GM21576 (cell line): ENCODE results near the gene DIPK1A.
"Not testable (repeated sequence)": the region's sequence is repeated elsewhere in the genome, so short reads cannot be mapped to it uniquely, and the experiment has no call there.

Source experiments
- ATAC-seq: cut with Tn5 transposase; IDR thresholded peaks from one replicate; pipeline ENCODE4 v1.9.1; 2021; ENCODE audit warnings: mild to moderate bottlenecking, moderate library complexity; ENCODE audit not compliant: unreplicated experiment

Gene DIPK1A

DNA sequence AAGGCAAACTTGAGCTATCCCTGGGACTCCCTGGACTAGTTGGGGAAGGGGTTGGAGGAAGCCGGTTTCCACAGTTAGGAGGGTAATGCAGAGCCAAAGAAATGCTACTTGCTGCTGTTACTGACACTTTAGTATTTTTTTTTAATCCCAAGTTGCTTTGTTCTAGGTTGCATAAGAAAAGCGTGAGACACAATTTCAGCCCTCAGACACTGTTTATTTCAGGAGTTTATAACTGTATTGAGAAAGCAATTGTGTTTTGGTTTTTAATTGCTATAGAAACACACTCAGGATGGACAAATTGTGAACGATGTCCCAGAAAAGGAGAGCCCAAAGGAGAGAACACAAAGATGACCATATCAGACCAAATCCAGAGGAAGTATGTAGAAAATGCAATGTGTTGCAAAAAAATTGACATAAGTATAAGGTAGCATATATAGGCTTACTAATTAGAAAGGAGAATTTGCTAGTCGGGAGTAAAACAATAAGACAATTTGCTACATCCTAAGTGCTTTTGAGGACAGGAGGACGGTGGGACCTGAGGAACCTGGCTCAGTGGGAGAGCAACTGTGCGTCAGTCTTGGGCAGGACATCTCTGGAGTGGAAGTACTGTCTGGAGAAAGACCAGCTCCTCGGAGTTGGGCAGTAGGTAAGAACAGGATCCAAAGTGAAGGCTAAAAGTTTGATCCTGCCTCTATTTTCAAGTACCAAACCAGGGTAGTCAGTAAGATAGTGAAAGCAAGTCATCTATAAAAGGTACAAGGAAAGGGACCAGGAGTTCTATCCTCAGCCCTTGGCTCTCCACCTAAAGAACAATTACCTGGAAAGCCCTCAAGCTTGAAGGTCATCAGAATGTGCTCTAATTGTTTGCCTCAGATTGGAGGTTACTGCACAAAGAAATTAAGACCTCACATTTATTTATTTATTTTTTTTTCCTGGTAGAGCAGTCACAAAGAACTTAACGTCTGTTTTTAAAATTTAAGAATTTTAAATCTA, 39.9 kb downstream of the DIPK1A start:
- ATAC-seq: no peak

DNA sequence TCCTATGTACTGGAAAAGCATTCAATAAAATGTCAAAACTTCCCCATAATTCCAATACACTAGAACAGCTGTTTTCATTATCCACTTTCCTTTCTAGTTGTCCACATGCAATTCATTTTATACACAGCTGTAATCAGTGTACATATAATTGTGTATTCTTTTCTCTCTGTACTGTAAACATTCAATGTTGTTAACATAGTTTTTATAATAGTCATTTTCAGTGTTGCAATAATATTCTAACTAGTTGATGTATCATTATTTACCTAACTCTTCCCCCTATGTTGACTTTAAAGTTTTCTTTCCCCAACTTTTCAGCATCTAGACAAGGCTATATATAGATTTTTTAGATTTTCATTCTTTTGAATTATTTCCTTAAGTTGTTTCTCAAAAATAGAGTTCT, 44.4 kb downstream of the DIPK1A start:
- ATAC-seq: no peak

DNA sequence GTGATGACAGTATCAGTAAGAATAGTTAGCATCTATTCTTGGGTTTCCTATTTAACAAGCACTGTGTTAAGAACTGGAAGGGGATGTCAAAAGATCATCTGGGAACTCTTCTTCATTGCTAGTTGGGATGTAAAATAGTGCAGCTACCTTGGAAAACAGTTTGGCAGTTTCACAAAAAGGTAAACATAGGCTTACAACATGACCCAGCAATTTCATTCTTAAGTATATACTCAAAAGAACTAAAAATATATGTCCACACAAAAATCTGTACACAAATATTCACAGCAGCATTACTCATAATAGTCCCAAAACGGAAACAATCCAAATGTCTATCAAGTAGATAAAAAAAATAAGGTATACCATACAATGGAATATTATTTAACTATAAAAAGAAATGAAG, 45.7 kb downstream of the DIPK1A start:
- ATAC-seq: no peak

DNA sequence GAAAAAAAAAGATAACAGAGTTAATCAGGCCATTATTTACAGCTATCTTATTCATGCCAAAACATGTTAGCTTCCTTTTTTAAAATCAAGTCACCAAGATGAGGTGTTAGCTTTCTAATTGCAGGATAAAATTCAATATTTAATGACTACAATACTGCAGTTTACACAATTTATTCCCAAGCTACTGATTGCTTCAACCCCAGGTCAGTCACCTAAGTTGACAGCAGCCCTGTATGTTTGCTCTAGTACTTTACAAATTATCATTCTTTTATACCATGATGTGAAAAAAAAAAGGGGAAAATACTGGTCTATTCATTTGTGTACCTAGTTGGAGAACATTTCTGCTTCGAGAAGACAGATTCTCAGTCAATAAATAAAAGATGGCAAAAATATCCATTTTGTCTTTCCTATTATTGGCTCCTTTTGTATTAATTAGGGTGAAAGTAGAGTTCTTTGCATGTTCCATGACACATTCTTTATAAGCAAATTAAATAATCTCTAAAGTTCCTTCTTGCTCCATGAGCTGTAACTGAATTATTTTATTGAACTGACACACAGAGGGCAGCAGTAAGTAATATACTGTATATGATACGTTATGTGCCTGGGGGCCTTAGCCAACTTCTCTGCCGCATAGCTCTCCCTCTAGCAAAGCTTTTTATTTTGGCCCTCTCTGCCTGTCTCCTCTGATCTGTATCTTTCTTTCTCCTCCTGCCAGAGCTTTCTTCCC, 48.0 kb downstream of the DIPK1A start:
- no peak for ATAC-seq

DNA sequence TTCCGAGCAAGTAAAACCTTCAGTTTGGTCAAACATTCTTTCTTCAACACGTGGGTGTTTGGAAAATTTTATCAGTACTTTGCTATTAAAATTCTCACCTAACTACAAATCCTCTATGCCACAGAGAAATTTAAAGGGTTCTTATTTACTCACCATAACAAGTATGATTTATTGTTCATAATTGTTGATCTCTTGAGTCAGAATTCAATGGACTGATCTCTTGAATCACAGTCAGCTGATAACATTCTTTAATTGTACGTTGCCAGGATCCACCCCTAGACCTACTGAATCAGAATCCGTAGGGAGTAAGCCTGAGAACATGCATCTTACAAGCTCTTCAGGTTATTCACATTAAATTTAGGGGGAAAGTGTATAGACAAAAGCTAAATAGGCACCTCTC, 51.2 kb downstream of the DIPK1A start:
- no peak for ATAC-seq

DNA sequence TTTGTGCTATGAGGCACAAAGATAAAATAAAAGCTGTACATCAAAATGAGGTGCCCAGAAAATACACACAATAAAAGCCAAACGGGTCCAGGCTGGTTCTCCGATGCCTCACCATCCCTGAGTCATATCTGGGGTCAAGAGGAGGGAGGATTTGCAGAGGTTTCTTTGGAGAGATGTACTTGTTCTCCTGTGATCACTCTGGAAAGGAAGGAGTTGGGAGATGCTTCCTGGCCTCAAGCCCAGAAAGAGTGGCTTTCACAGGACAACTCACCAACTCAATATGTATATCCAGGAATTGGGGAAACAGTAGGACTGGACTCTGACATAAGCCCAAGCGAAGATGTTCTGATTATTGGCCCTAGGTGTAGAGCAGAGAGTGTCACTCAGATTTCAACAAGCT, 51.9 kb downstream of the DIPK1A start:
- ATAC-seq: no peak

DNA sequence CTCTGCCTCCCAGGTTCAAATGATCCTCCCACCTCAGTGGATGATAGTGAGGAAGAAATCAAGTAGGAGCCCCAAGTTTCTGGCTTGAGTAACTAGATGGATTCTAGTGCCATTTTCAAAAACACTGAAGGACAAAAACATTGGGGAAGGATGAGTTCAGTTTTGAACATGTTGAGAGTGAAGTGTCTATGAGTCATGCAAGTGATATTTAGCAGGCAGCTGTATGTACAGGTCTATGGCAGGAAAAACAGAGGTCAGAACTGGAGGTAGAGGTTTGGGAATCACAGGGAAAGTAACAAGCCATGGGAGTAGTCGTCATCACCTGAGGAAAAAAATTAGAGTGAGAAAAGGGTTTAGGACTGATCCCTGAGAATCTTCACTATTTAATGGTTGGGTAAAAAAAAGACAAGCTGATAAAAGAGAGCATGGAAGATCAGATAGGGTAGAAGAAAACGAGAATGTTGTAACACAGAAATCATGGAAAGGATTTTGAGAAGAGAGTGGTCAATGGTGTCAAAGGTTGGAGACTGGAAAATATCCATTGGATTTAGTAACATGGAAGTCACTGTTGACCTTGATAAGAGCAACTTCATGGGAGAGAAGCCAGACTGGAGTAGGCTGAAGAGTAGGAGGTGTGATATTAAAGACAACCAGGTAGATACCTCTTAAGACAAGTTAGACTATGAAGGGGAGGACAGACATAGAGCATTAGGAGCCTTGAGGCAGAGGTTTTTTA, 53.1 kb downstream of the DIPK1A start:
- ATAC-seq: no peak

DNA sequence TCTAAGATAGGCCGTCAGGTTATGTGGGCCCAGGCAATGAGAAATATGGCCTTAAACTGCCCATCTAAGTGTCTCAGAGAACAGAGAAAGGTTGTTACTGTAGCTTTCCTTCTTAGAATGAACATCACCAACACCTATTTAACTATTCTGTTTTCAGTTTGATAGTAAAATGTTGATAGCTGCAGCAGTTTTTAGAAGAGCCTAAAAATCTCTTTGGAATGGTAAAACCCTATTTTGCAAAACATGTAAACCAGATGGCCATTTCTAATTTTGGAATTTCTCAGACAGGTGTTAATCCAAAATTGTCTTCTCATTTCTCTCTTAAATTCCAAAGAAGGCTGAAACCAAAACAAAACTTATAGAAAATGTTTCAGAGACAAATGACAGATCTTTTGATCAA, 57.5 kb downstream of the DIPK1A start:
- no peak for ATAC-seq

DNA sequence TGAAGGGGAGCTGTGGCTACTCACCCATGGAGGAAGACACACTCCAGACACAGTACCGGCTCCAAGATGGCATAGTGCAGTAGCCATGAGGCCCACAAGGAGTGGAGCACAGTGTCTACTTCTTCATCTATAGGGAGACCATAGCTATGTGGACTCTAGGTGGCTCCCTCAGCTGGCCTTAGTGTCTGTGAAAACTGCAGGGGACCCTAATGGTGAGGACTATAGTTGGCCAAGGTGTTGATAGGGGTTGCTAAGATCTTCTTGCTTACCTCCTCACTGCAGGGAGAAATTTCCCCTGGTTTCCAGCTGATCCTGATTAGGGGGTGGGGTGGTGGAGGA, 58.9 kb downstream of the DIPK1A start:
- ATAC-seq: no peak

DNA sequence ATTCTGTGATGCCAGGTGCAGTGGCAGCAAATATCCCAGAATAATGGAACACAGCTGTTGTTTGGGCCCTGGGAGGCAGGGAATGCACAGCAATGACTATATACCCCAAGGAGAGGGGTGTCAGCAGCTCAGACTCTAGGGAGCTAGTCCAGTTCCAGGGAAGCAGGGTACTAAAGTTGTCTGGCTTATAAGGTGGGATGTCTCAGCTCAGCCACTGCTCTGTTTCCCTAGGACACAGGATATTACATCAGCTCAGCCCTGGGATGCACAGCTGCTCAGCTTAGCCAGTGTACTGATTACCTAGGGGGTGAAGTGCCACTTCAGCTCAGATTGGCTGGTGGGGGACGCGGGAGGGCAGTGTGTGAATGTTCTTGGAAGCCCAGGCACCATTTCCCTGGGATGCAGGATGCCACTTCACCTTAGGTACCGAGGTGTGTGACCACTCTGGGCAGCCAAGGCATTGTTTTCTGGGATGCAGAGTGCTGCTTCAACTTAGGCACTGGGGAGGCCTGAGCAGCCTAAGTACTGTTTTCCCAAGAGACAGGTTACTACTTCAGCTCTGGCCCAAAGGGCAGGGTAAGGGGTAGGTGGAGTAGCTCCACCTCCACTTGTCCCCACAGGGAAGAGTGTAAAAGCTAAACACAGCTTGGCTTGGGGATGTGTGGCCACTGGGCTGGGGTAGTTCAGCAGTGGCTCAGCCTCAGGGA, 59.4 kb downstream of the DIPK1A start:
- no peak for ATAC-seq

DNA sequence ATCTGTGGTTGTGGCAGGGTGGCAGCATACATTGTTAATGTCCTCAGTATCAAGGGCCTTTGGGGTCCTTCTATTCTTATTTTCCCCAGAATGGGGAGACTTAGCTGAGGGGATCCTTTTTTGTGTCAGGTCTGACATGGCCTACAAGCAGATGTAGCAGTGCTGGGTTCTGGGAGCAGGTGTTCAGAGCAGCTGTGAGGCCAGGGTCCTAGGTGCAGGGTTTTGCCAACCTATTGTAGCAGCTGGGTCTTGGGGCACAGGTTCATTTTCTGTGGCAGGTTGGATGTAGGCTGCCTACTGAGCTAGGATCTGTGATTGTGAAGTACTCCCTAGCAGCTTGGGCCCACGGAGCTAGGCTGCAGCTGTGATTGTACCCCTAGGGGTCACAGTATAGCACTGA, 60.1 kb downstream of the DIPK1A start:
- ATAC-seq: no peak

DNA sequence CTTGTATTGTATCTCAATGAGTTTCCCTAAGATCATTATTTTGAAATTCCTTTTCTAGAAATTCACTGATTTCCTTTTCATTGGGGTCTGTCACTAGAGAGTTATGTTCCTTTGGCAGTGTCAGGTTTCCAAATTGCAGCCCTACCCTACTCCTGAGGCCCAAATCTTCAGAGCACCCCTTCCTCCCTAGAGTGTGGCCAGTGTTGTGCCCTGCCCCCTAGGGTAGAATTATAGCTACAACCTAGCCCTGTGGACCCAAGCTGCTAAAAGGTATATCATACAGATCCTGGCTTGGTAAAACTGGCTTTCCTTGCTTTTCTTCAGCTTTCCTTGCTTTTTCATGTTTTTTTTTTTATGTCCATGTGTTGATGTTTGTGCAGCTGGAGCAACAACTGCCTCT, 60.7 kb downstream of the DIPK1A start:
- ATAC-seq: no peak

DNA sequence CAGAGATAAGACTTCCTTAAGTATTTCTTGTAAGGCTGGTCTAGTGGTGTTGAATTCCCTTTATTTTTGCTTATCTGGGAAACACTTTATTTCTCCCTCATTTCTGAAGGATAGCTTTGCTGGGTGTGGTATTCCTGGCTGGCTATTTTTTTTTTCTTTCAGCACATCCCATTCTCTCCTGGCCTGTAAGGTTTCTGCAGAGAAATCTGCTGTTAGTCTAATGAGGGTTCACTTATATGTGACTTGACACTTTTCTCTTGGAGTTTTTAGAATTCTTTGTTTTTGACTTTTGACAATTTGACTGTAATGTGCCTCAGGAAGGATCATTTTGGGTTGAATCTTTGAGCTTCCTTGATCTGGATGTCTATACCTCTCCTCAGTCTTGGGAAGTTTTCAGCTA, 61.5 kb downstream of the DIPK1A start:
- ATAC-seq: no peak

DNA sequence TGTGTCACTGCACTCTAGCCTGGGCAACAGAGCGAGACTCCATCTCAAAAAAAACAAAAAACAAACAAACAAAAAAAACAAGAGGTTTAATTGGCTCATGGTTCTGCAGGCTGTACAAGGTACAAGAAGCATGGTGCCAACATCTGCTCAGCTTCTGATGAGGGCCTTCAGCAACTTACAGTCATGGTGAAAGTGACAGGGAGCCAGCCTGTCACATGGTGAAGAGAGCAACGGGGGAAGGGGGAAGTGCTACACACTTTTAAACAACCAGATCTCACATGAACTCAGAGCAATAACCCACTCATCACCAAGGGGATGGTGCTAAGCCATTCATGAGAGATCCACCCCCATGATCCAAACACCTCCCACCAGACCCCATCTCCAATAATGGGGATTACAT, 63.2 kb downstream of the DIPK1A start:
- ATAC-seq: not testable (repeated sequence)

DNA sequence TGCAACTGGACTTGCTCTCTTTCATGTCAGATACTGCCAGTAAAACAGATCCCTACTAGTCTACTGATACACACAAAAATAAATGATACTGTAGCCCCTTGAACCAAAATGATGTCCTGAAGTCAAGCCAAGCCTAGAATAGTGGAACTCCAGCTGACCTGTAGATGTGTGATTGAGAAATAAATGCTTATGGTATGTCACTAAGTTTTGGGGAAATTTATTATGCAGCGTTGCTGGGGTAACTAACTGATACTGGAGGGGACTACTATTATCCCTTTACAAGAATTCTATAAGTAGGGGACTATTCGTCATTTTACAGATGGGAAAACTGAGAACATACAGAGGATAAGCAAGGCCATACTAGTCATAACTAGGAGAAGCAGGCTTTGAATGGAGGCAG, 73.8 kb downstream of the DIPK1A start:
- no peak for ATAC-seq

DNA sequence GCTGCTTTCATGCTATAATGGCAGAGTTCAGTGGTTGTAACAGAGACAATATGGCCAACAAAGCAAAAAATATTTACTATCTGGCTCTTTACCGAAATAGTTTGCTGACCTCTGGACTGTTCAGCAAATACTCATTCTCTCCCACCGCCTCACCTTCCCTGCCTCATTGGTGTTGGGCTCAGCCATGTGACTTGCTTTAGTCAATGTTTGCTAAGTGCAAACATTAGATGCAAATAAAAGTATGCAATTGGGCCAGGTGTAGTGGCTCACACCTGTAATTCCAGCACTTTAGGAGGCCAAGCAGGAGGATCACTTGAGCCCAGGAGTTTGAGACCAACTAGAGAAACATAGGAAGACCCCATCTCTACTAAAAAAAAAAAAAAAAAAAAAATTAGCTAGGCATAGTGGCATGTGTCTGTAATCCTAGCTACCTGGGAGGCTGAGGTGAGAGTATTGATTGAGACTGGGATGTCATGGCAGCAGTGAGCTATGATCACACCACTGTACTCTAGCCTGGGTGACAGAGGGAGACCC, 74.3 kb downstream of the DIPK1A start:
- ATAC-seq: no peak

DNA sequence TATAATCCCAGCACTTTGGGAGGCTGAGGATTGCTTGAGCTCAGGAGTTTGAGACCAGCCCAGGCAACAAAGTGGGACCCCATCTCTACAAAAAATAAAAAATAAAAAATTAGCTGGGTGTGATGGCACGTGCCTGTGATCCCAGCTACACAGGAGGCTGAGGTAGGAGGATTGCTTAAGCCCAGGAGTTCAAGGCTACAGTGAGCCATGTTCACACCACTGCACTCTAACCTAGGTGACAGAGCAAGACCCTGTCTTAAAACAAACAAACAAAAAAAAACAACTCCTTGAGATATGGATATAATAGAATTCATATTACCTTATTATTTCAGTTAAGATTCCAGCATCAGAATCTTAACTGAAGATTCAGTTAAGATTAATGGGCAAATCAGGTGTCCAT, 77.1 kb downstream of the DIPK1A start:
- ATAC-seq: no peak

DNA sequence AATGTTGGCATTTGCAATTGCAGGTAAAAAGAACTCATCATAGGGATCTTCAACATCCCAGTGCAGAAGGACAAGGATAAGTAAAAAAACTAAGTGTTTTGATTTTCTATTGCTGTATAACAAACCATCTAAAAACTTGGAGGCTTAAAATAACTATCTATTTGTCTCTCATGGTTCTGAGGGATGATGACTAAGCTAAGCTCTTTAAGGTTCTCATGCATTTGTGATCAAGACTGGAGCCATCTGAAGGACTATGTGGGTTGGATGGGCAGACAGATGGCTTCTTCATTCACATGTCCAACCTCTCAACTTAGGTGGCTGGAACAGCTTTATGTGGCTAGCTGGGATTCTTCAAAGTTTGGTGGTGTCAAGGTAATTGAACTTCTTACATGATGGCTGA, 78.0 kb downstream of the DIPK1A start:
- ATAC-seq: no peak

DNA sequence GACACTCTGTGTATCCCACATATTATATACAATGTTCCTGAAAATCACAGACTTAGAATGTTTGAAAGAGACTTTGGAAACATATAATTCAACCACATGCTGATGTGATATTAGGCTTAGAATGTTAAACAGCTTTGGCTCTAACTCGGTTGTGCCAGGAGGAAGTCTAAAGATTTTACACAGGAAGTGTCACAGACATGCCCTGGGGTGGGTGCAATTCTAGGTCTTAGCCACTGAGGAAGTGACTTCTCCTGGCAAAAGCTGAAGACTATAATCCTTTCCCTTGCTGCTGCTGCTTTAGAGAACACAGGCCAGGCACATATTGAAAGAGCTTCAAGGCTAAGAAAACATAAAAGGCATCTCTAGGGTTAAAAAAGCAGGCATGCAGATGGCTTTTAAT, 78.4 kb downstream of the DIPK1A start:
- ATAC-seq: no peak

DNA sequence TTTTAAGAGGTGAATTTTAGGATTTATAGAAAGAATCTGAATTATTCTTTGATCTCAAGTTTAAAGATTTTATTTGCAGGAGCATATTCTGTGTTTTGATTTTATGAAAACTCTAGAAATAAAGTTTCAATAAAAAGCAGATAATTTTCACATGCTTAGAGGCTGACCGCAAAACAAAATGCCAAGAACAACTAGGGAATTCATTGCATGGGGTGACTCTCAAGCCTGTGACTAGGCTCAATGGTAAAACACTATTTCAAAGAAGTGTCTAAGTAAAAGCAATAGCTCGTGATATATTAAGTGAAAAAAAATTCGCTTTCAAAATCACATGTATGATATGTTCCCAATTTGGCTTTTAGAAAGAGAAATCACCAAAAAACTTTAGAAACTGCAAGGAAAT, 79.9 kb downstream of the DIPK1A start:
- no peak for ATAC-seq
